GM19099 (cell line): ENCODE measurements around the gene TAF6L.

Source experiments
- POLR2A ChIP-seq: IDR thresholded peaks from 3 replicates; pipeline ENCODE4 v1.6.1; 2011; ENCODE audit warnings: low read depth; ENCODE audit not compliant: insufficient read length; ENCODE audit errors: extremely low read depth

The TAF6L gene

DNA sequence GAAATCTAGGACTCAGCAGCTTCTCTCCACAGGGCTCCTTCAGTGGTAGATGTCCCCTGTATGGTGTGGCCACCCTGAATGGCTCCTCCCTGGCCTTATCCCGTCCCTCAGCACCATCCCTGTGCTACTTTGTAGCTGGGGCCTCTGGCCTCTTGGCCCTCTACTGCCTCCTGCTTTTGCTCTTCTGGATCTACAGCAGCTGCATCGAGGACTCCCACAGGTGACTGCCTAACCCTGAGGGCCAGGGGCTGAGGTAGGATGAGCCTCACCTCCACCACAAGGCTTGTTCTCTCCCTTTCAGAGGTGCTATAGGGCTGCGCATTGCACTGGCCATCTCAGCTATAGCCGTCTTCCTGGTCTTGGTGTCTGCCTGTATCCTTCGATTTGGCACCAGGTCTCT is 17.8 kb downstream of the TAF6L start:
- TF ChIP-seq POLR2A, result no peak

DNA sequence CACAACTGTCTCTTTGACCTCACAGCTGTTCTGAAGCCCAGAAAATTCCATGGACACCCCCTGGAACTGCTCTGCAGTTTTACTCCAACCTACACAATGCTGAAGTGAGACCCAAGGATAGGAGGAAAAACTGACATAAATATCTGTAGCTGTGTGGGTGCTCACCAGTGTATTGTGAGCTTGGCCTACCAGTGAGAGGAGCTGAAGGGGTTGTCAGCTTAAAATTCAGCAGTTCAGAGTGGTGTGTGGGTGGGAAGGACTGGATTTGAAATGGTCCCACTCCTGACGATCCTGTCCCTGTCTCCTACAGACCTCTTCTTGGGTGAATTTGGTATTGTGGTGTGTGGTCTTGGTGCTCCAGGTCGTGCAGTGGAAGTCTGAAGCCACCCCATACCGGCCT is 18.4 kb downstream of the TAF6L start:
- no peak for TF ChIP-seq POLR2A

DNA sequence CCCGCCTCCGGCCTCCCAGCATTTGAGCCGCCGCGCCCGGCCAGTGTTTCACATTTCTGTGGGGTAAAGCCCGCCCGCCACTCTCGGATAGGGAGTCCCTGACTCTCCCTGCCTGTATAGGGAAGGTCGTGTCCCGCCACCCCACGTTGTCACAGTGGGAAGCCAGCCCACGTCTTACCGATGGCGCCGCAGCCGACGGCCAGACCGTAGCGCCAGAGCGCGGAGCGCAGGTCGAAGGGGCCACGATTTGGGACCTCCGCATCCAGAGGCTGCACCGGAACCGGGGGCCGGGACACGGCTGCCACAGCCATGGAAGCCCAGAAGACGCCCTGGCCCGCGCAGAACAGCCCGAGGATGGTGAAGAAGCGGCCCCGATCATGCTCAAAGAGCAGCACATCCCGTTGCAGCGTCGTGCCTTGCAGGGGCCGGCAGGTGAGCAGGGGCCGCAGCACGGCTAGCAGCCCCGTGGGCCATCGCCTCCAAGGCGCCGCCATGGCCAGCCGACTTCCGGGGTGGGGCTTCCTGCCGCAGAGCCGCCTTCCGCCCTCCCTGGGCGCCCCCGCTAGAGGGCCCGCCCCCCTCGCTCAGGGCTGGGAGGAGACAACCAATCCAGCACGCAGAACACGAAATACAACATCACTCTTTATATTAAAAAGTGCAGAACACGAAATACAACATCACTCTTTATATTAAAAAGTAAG is 20.5 kb downstream of the TAF6L start, which contains the start of gene TMEM223:
Gene TMEM223 (minus strand): TSS at position 506 of the 701 bp plus-strand sequence. CDS start 12 bp downstream, at position 494.
- peak; percentile 96 for TF ChIP-seq POLR2A

DNA sequence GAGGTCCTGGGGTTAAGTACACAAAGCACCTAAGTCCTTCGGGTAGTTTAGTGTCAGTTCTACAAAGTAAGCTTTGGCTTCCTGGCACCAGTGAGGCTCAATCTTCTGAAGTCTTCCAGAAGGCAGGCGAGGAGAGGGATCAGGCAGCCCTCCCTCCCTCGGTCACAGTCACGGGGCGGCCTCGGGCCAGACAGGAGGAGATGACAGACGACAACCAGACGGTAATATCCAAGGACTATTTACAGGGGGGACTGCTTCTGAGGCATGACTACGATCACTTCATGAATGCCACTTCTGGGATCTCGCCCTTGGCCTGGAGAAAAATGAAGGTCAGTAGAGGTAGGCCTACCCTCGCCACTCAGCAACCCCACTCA is 21.0 kb downstream of the TAF6L start:
- TF ChIP-seq POLR2A, result no peak

DNA sequence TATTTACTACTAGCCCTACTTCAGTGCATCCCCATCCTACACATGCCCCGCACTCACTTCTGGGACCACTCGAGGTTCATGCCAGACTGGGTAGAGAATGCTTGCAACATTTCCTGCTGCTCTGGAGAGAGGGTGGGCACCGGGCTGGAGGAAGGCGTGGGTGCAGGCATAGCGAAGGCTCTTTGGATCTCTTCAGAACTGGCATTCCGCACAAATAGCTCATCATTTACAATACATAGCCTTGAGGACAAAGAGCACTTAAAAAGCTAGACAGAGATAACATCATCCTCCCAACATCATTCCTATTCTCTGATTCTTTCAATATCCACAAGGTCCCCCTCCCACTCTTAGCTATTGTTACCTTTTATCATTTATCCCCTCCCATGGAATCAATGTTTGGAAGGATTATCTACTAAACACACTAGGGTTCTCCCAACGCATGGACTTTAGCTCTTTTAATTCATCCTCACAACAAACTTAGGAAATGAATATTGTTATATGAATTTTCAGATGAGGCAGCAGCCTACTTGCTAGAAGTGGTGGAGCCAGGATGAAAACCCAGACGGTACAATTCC is 23.1 kb downstream of the TAF6L start:
- TF ChIP-seq POLR2A, result no peak

DNA sequence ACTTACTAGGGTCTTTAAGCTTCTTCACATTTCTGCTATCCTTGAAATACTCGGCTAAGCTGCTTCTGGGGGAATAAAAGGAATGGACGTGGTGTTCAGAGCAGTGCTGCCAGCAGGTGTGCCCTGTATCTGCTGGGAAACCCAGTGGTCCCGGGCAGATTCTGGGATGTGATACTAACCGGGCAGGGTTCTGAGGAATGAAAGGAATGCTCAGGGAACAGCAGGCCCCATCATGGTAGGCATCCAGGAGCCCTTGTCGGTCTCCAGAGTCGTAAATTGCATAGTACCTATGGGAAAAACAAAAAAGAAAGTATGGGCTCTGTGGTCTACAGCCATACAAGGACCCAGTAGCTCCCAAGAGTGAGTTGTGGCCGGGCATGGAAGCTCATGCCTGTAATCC is 25.1 kb downstream of the TAF6L start:
- TF ChIP-seq POLR2A, result no peak

DNA sequence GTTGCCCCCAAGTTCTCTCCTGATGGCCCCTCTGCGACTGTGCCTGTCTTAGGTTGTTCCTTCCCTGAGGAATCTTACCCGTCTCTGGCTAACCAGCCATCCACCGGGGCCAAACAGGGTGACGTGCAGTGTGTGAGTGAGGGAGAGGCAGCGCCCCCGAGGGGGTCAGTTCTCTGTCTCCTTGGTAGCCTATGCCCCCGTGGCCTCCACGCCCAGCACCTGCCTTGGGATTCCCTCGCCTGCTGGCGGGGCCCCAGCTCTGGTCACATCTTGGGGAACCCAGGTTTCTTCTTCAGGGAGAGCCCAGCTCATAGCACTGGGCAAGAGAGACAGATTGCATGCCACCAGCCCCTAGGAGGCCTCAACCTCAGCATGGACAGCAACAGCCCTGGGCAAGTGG is 28.3 kb downstream of the TAF6L start:
- TF ChIP-seq POLR2A, result no peak

DNA sequence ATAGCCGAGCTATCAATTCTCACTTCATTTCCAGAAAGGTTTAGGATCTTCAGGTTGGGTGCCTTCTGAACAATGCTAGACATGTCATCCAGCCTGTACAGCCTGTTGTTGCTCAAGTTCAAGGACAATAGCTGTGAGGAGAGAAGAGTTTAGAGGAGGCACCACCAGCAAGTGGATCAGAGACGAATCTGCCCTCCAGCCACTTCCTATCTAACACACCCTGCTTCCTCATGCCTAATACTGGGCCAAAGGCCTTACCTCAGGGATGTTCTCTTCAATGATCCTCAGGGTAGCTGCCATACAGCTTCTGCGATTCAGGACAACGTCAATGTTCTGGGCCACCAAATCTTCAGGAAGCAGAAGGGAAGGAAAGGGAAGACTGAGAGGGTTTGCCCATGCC is 29.9 kb downstream of the TAF6L start:
- TF ChIP-seq POLR2A, result no peak

DNA sequence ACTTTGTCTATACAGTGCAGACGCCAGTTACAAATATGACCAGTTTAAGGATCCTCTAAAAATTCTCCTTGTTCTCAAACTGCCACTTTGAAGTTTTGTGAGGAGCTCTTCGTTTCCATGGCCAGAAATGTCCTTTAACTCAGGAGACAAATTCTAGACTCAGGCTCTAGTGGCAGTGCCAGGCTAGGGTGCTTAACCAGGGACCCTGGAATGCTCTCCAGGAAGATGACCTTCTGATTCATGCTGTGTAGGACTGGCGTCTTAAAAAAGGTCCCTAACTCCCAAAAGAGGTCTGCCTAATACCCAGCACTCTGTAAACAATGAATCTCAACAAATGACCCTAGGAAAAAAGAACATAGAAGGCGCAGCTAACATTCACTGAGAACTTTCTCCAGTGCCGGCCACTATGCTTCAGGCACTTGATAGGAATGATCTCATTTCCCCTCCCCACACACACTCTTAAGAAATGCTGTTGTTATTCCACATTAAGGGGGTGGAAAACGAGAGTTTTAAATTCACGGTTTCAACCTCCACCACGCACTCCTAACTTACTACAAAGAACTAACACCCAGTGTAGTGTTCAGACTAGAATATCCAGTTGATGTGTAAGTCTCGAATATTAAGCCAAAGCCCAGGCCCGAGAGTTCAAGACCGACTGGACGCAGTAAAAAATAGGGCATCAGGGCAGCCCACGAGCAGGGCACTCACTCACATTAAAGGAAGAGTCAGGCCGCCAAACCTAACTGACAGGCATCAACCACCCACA is 33.3 kb downstream of the TAF6L start:
- no peak for TF ChIP-seq POLR2A

DNA sequence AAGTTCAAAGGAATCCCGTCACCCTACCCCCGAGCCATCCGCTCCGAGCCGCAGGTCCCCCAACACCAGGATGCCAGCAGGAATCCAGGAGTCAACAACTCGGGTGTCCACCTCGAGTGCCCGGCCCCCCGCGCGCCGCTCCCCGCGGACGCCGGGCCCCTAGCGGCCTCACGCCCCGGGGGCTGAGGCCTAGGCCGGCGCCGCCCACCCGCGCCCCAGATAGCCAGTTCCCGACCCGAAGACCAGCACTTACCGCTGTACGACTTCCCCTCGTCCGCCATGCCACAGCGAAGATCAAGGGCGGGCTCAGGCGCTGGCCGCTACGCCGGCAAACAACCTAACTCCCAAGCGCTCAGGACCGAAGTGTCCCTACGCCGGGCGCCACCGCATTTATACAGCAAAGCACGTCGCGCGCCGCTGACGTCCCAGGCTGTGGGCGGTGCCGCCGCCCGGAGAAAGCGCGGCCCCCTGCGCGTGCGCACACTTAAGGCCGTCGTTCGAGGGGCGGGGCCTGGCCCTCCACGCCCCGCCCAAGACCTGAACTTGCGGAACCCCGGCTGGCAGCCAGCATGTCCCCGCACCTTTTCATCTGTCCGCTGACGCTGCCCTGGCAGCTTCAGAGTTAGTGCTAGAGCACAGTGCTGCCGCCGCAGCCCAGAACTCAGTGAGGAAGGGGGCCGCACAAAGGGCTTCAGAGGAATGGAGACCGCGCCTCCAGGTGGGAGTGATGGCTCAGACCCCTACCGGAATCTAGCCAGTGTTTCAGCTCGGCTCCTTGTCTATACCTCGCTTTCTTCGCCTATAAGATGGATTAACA is 34.1 kb downstream of the TAF6L start, which contains the start of gene NXF1:
Gene NXF1 (minus strand): TSS at position 365 of the 817 bp plus-strand sequence. CDS start 84 bp downstream, at position 281.
- TF ChIP-seq POLR2A, result peak; percentile 100

DNA sequence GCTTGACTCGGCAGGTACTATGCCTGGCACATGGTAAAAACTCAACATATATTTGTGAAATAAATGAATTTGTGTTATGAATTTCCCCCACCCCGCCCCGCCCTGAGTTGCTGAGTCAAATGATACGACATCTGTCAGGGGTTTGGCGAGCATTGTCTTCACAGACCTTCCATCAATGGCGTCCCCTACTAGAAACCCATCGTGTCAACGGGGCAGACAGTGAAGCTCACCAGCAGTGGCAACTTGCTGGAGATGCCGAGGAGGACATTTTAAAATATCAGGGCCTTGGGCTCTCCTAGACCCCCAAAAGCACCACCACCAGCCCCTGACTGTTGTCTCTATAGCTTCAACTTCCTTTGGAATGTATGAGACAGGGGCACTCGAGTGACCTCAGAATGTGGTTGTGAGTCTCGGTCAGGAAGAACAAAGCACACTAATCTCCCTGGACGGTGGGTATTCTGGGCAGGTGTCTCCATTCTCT is 34.8 kb downstream of the TAF6L start:
- TF ChIP-seq POLR2A, result no peak

DNA sequence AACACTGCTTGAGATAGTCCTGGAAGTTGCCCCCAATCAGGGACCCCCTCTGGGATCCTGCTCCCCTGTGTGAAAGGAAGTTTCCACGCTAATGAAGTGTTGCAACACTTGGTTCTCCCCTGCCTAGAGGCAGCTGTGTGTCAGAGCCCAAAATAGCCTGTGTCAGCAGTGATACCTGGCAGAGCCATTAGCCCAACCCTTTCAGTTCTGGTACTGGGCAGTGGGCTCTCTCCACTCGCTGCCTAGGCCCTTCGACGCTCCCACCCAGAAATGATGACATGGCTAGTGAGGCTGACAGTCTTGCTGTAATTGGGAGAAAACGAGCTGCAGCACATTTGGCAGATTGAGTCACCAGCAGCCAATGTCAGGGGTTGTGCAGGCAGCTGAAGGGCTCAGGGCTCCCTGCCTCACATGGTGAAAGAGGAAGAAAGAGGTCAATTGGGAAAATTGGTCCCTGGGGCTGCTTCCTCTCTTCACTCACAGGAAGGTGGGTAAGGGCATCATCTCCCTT is 35.5 kb downstream of the TAF6L start:
- no peak for TF ChIP-seq POLR2A

DNA sequence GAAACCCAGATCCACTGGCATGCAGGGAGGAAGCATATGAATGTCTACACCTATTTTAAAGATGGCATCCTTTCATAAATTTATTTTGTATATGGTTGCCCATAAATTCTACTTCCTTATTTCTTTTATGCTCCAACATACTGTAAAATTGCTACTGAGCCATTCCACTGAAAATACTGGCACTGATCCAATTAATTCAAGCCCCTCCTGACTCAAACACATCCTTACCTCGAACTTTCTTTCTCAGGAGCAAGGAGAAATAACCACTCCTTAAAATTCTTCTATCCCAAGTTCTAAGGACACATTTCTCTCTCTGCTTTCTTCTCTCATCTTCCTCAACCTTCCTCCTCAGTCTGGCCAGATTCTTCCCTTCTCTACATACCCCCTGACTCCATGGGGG is 39.6 kb downstream of the TAF6L start:
- TF ChIP-seq POLR2A, result no peak

DNA sequence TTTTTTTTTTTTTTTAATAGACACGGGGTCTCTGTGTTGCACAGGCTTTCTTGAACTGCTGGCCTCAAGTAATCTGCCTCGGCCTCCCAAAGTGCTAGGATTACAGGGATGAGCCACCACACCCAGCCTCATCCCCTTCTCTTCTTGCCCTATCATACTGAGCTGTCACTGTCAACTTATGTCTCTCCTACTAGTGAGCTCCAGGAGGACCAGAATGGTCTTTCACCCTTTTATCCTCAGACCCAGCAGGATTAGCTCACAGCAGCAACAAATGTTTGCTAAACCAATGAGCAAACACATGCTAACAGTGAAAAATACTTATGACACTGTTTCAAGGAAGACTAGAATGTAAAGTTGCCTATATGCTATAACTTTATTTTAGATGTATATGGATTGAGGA is 40.5 kb downstream of the TAF6L start:
- no peak for TF ChIP-seq POLR2A

DNA sequence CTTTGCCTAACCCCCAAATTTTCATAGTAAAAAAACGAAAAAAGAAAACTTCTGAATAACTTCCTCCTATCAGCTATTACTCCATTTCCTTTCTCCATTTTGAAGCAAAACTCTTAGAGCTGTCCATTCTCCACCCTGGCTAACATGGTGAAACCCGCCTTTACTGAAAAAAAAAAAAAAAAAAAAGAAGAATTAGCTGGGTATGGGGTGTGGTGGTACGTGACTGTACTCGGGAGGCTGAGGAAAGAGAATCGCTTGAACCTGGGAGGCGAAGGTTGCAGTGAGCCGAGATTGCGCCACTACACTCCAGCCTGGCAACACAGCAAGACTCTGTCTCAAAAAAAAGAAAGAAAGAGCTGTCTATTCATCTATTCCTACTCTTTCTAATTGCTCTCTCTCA is 45.4 kb downstream of the TAF6L start:
- TF ChIP-seq POLR2A, result no peak
